ENCODE measurements around the gene CRELD2.
A peak's percentile ranks its signal among the peaks of the same experiment; 100 is the strongest.

Gene CRELD2

GRCh38 chr22:49948116-49948957 lies 29.9 kb downstream of the CRELD2 start:
- DNase-seq, result no peak

- no peak for DNase-seq
These were observed 30.8 kb downstream of the CRELD2 start for GRCh38 chr22:49948958-49949913.

- no peak for DNase-seq
These were observed 31.5 kb downstream of the CRELD2 start for GRCh38 chr22:49949914-49950292.

GRCh38 chr22:49950396-49950994 lies 32.1 kb downstream of the CRELD2 start:
- no peak for DNase-seq

- peak; percentile 85 for DNase-seq
These were observed 32.7 kb downstream of the CRELD2 start for GRCh38 chr22:49951000-49951677.

GRCh38 chr22:49951678-49951985 lies 33.2 kb downstream of the CRELD2 start:
- DNase-seq, result no peak

GRCh38 chr22:49951986-49952896 lies 33.8 kb downstream of the CRELD2 start:
- peak; percentile 87 for DNase-seq

- DNase-seq, result no peak
These were observed 34.7 kb downstream of the CRELD2 start for GRCh38 chr22:49953027-49953679.

GRCh38 chr22:49953680-49954344 lies 35.4 kb downstream of the CRELD2 start:
- DNase-seq, result no peak

GRCh38 chr22:49954354-49954753 lies 35.9 kb downstream of the CRELD2 start:
- no peak for DNase-seq

- DNase-seq, result no peak
These were observed 36.7 kb downstream of the CRELD2 start for GRCh38 chr22:49954991-49955580.

- DNase-seq, result no peak
These were observed 37.4 kb downstream of the CRELD2 start for GRCh38 chr22:49955581-49956417.

GRCh38 chr22:49956418-49956770 lies 38.0 kb downstream of the CRELD2 start:
- no peak for DNase-seq

- DNase-seq, result no peak
These were observed 38.7 kb downstream of the CRELD2 start for GRCh38 chr22:49956914-49957825.

GRCh38 chr22:49957826-49958365 lies 39.5 kb downstream of the CRELD2 start:
- DNase-seq, result no peak

GRCh38 chr22:49958366-49958921 lies 40.0 kb downstream of the CRELD2 start:
- DNase-seq, result no peak

- no peak for DNase-seq
These were observed 40.7 kb downstream of the CRELD2 start for GRCh38 chr22:49958931-49959781.

All from islet precursor cell (in vitro differentiated cells).